HG03565 (cell line): Measurements from ENCODE around the gene JMJD4.

Source experiments
- ATAC-seq: cut with Tn5 transposase; IDR thresholded peaks from one replicate; pipeline ENCODE4 v1.9.1; 2021; ENCODE audit warnings: mild to moderate bottlenecking, moderate library complexity; ENCODE audit not compliant: unreplicated experiment

The JMJD4 gene

GRCh38 chr1:227769047-227769935, 34.2 kb upstream of the JMJD4 start:
- ATAC-seq, result no peak

- ATAC-seq, result no peak
These were observed 33.5 kb upstream of the JMJD4 start for GRCh38 chr1:227768640-227769039.

- no peak for ATAC-seq
These were observed 33.0 kb upstream of the JMJD4 start for GRCh38 chr1:227768125-227768439.

DNA sequence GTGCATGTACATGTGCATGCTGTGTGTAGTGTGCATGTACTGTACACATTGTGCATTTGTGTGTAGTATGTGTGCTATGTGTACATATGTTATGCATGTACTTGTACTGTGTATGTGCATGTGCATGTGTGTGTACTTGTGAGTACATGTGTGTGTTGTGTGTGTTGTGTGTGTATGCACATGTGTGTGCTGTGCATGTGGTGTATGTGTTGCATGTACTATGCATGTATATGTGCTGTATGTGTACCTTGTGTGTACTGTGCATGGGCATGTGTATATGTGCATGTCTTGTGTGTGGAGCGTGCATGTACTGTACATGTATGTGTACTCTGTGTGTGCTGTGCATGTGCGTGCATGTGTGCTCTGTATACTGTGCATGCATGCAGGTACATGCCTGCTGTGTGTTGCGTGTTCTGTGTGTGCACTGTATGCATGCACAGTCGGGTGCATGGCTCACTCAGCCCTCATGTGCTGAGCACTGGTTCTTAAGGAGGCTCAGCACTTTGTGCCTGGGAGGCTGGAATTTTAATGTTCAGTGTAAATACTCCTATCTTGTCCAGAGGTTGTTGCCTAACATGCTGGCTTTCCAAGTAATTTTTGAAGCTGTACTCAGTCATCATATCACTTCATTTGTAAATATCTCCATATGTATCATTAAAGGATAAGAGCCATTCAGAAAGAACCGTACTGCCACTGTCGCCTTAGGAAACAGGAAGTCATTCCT, 32.5 kb upstream of the JMJD4 start:
- no peak for ATAC-seq

GRCh38 chr1:227766653-227767277, 31.7 kb upstream of the JMJD4 start:
- ATAC-seq, result no peak

GRCh38 chr1:227766015-227766634, 31.0 kb upstream of the JMJD4 start:
- ATAC-seq, result no peak

- no peak for ATAC-seq
These were observed 30.3 kb upstream of the JMJD4 start for GRCh38 chr1:227765261-227766014.

GRCh38 chr1:227764019-227764391, 28.9 kb upstream of the JMJD4 start:
- no peak for ATAC-seq

- no peak for ATAC-seq
These were observed 28.3 kb upstream of the JMJD4 start for GRCh38 chr1:227763246-227764018.

GRCh38 chr1:227762231-227762911, 27.3 kb upstream of the JMJD4 start:
- ATAC-seq, result peak; percentile 50

DNA sequence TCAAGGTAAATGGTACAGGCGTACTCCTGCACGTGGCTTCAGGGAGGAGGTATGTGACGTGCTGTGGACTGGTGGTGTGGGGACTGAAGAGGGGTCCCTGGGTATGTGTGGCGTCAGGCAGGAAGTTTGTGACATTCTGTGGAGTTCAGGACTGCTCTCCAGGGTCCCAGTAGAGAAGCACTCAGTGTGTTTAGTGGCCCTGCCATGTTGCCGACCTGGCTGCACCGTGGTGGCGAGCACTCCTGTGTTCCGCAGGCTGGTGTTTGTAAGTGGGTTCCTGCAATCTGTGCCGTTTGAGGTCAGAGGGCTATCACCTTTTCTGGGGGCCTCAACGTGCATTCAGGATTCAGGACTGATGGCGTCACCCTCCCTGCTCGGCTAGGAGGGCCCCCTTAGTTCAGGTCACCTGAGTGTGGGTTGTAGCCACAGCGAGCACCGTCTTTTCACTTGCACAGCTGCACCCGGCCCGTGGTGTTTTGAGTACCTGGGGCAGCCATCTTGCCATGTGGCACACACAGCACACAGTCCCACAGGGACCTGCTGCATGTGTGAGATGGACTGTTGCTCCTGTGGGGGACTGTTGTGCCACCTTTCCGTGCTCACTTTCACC, 26.6 kb upstream of the JMJD4 start:
- ATAC-seq, result no peak

DNA sequence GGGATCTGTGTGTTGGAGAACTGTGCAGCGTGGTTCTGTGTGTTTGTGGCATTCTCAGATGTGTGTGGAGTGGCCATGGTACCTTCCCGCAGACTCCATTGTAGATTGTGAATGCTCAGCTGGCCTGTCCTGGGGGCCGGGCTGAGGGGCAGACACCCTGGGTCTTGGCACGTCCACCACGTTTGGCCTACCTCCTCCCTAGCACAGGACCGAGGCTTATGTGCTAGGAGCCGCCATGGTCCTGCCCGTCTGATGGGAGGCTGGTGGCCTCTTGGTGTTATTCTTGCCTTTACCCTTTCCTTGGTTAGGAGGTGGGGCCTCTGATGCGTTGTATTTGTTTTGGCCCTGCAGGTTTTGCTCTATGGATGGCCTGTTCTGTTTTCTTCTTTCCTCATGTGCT, 25.3 kb upstream of the JMJD4 start:
- no peak for ATAC-seq

DNA sequence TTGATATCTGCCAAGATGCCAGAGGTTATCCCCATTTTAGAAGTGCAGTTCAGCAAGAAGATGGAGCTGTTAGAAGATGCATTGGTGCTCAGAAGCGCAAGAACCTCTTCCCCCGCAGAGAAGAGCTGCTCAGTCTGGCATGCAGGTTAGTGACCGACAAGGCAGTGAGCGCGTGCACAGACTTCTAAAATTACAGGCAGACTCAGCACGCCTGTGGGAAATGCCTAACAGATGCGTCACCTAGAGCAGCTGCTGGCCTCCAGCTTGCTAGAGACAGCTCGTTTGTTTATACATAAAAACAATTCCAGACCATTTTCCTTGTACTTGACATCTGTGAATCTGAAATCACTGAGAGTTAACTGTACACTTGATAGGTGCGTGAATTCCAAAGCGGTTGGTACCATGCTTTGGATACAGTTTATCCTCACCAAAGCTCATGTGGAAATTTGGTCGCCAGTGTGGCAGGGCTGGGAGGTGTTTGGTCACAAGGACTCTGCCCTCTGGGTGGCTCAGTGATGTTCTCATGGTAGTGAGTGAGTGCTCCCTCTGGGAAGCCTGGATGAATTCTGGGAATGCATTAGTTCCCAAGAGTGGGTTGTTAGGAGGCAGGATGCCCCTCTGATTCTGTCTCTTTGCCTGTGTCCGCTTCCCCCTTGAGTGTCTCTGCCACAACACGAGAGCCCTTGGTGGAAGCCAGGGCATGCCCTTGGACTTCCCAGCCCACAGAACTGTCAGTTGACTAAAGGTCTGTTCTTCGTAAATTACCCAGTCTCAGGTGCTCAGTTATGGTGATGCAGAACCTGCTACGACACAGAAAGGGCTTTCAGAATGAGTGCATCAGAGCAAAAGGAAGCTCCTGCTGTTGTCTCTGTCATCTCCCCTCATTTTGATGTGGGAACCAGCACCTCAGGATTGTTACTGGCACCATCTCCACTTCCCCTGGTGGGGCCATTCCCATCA, 24.5 kb upstream of the JMJD4 start:
- ATAC-seq, result no peak

- ATAC-seq, result peak; percentile 64
These were observed 23.3 kb upstream of the JMJD4 start for GRCh38 chr1:227758366-227758765.

GRCh38 chr1:227757781-227758180, 22.7 kb upstream of the JMJD4 start:
- ATAC-seq, result no peak

DNA sequence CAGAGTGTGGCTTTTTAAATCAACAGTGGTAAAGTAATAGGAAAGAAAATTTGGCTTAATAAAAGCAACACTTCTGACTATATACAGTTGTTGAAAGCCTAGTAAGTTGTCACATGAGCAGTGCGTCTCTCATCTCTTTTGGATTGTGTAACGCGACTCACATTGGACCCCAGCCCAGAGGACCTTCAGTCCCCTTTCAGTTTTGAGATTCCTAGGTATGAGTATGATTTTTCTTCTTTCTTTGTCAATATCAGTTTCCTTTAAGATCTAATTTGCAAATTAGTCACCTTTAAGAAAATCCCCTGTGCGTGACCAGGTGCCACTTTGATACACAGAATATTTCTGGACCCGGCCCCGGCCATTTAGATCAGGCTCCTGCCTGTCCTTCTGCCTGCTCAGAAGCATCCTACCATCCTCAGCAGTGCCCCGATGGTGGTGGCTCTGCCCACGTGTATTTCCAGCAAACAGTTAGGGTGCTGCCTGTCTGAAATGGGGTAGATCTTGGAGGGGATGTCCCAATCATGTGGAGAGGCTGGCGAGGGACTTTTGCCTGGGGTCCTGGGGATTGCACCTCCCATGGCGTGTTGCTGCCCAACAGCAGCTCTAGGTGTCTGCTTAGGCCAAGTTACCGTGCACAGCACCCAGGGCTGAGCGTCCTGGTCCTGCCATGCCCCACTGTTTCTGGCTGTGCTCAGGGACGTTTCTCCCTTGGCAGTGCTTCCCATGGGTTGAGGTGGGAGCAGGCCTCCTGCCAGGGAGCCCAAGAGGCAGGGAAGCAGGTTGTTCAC, 21.3 kb upstream of the JMJD4 start:
- ATAC-seq, result no peak

GRCh38 chr1:227754958-227755357, 19.9 kb upstream of the JMJD4 start:
- ATAC-seq, result no peak
